ENCODE data around the gene COPS4.

GRCh38 chr4:83107631-83108030 is 72.6 kb downstream of the COPS4 start:
- TF ChIP-seq CTCF (optimal IDR thresholded peaks at IDR 0.05 in 1 of 3, IDR thresholded peaks at IDR 0.05 in 1 of 3, conservative IDR thresholded peaks at IDR 0.05 in 1 of 3; ENCODE audit: extremely low read depth in 1 of 3, insufficient read depth in 2 of 3, low read length in 3 of 3) (no peak), EZH2 (IDR thresholded peaks at IDR 0.05; ENCODE audit: low read length) (no peak)
